SK-N-SH (cell line): ENCODE data around the gene MYBPH.

Experiments
- CHD2 ChIP-seq: fragments of 150-350 bp; IDR thresholded peaks from 2 replicates; pipeline ENCODE4 v1.6.1; 2018; ENCODE audit warnings: low read length; ENCODE audit not compliant: partially characterized antibody
- CTCF ChIP-seq: fragments of 200-600 bp; sonication (generic); IDR thresholded peaks from 2 replicates; pipeline ENCODE4 v1.6.1; 2017; ENCODE audit warnings: antibody characterized with exemption, mild to moderate bottlenecking, moderate library complexity
- EP300 ChIP-seq, 2 experiments: IDR thresholded peaks; 2 replicates each; pipeline versions ENCODE4 v1.4.0 to v1.6.1; 2012; ENCODE audit warnings: borderline replicate concordance in 1 of 2, low read depth in 1 of 2, low read length in 1 of 2
- GABPA ChIP-seq: IDR thresholded peaks from 2 replicates; pipeline ENCODE4 v1.4.0; 2012; ENCODE audit warnings: low read depth, mild to moderate bottlenecking
- POLR2AphosphoS5 ChIP-seq: IDR thresholded peaks from 2 replicates; pipeline ENCODE4 v1.6.1; 2012; ENCODE audit warnings: low read depth, low read length
- TAF1 ChIP-seq: IDR thresholded peaks from 2 replicates; pipeline ENCODE4 v1.6.1; 2012; ENCODE audit warnings: low read depth, mild to moderate bottlenecking, low read length, moderate library complexity, borderline replicate concordance
- USF2 ChIP-seq: fragments of 150-350 bp; IDR thresholded peaks from 2 replicates; pipeline ENCODE4 v1.6.1; 2017; ENCODE audit warnings: antibody characterized with exemption, low read length, low read depth, borderline replicate concordance
- YY1 ChIP-seq: IDR thresholded peaks from 2 replicates; pipeline ENCODE4 v1.4.0; 2012; ENCODE audit warnings: low read depth, mild to moderate bottlenecking

GRCh38 chr1:203175827-203176241 lies 208 bp upstream of the MYBPH start:
- no peak for TF ChIP-seq CTCF
- no peak for TF ChIP-seq TAF1
- TF ChIP-seq YY1, result no peak
- TF ChIP-seq GABPA, result no peak
- TF ChIP-seq CHD2, result no peak
- TF ChIP-seq EP300 (IDR thresholded peaks at IDR 0.05; ENCODE audit: borderline replicate concordance in 1 of 2, low read depth in 1 of 2, low read length in 1 of 2), result no peak
- TF ChIP-seq USF2, result no peak
- no peak for TF ChIP-seq POLR2AphosphoS5
